HEK293 (cell line): ENCODE measurements around the gene GJB2.

Experiments used
- GFI1B ChIP-seq: fragments of 450-650 bp; formaldehyde crosslinking; IDR thresholded peaks from 2 replicates; pipeline ENCODE4 v1.5.1; 2016; ENCODE audit warnings: missing biosample characterization, missing genetic modification characterization
- GLI2 ChIP-seq: fragments of 450-650 bp; formaldehyde crosslinking; IDR thresholded peaks from 2 replicates; pipeline ENCODE4; 2017; ENCODE audit warnings: missing biosample characterization, missing genetic modification characterization, low read depth, borderline replicate concordance
- INSM2 ChIP-seq: fragments of 450-650 bp; formaldehyde crosslinking; IDR thresholded peaks from 2 replicates; pipeline ENCODE4 v1.5.1; 2016; ENCODE audit warnings: missing biosample characterization, missing genetic modification characterization
- KLF7 ChIP-seq: fragments of 450-650 bp; formaldehyde crosslinking; IDR thresholded peaks from 2 replicates; pipeline ENCODE4 v1.5.1; 2016; ENCODE audit warnings: missing biosample characterization, missing genetic modification characterization, borderline replicate concordance
- MYNN ChIP-seq: fragments of 450-650 bp; formaldehyde crosslinking; IDR thresholded peaks from 2 replicates; pipeline ENCODE4 v1.5.1; 2016; ENCODE audit warnings: missing biosample characterization, missing genetic modification characterization, borderline replicate concordance
- MZF1 ChIP-seq: fragments of 450-650 bp; formaldehyde crosslinking; IDR thresholded peaks from 2 replicates; pipeline ENCODE4 v1.5.1; 2017; ENCODE audit warnings: missing biosample characterization, missing genetic modification characterization, borderline replicate concordance
- SCRT1 ChIP-seq: fragments of 450-650 bp; formaldehyde crosslinking; IDR thresholded peaks from 2 replicates; pipeline ENCODE4 v1.5.1; 2016; ENCODE audit warnings: missing biosample characterization, missing genetic modification characterization, borderline replicate concordance
- SETDB1 ChIP-seq: IDR thresholded peaks from one replicate; pipeline ENCODE4 v1.6.1; 2017; ENCODE audit warnings: mild to moderate bottlenecking, low read length, moderate library complexity, mixed read lengths; ENCODE audit not compliant: insufficient read length
- ZFP37 ChIP-seq: fragments of 450-650 bp; formaldehyde crosslinking; IDR thresholded peaks from 2 replicates; pipeline ENCODE4 v1.5.1; 2016; ENCODE audit warnings: missing biosample characterization, missing genetic modification characterization
- ZFP41 ChIP-seq: fragments of 450-650 bp; formaldehyde crosslinking; IDR thresholded peaks from 2 replicates; pipeline ENCODE4 v1.5.1; 2016; ENCODE audit warnings: missing biosample characterization, missing genetic modification characterization, borderline replicate concordance
- ZFP69B ChIP-seq: fragments of 450-650 bp; formaldehyde crosslinking; IDR thresholded peaks from 2 replicates; pipeline ENCODE4 v1.5.1; 2016; ENCODE audit warnings: missing biosample characterization, missing genetic modification characterization
- ZNF121 ChIP-seq: fragments of 450-650 bp; formaldehyde crosslinking; IDR thresholded peaks from 2 replicates; pipeline ENCODE4 v1.5.1; 2016; ENCODE audit warnings: missing biosample characterization, missing genetic modification characterization
- ZNF132 ChIP-seq: fragments of 450-650 bp; formaldehyde crosslinking; IDR thresholded peaks from 2 replicates; pipeline ENCODE4 v1.5.1; 2017; ENCODE audit warnings: missing biosample characterization, missing genetic modification characterization, borderline replicate concordance
- ZNF140 ChIP-seq: fragments of 450-650 bp; formaldehyde crosslinking; IDR thresholded peaks from 2 replicates; pipeline ENCODE4 v1.5.1; 2016; ENCODE audit warnings: missing biosample characterization, missing genetic modification characterization
- ZNF146 ChIP-seq: fragments of 450-650 bp; formaldehyde crosslinking; IDR thresholded peaks from 2 replicates; pipeline ENCODE4 v1.5.1; 2016; ENCODE audit warnings: missing biosample characterization, missing genetic modification characterization
- ZNF155 ChIP-seq: fragments of 450-650 bp; formaldehyde crosslinking; IDR thresholded peaks from 2 replicates; pipeline ENCODE4 v1.5.1; 2016; ENCODE audit warnings: missing biosample characterization, missing genetic modification characterization
- ZNF350 ChIP-seq: fragments of 450-650 bp; formaldehyde crosslinking; IDR thresholded peaks from 2 replicates; pipeline ENCODE4 v1.5.0; 2017; ENCODE audit warnings: missing biosample characterization, mild to moderate bottlenecking, missing genetic modification characterization
- ZNF416 ChIP-seq: fragments of 450-650 bp; formaldehyde crosslinking; IDR thresholded peaks from 2 replicates; pipeline ENCODE4 v1.5.1; 2016; ENCODE audit warnings: missing biosample characterization, missing genetic modification characterization
- ZNF473 ChIP-seq: fragments of 450-650 bp; formaldehyde crosslinking; IDR thresholded peaks from 2 replicates; pipeline ENCODE4 v1.5.1; 2017; ENCODE audit warnings: missing biosample characterization, missing genetic modification characterization
- ZNF518A ChIP-seq: fragments of 450-650 bp; formaldehyde crosslinking; conservative IDR thresholded peaks from 2 replicates; pipeline ENCODE4 v1.5.1; 2016; ENCODE audit warnings: low read depth, missing biosample characterization, missing genetic modification characterization
- ZNF521 ChIP-seq: fragments of 450-650 bp; formaldehyde crosslinking; IDR thresholded peaks from 2 replicates; pipeline ENCODE4 v1.5.1; 2017; ENCODE audit warnings: missing biosample characterization, mild to moderate bottlenecking, missing genetic modification characterization
- ZNF529 ChIP-seq: fragments of 450-650 bp; formaldehyde crosslinking; IDR thresholded peaks from 2 replicates; pipeline ENCODE4 v1.5.1; 2017; ENCODE audit warnings: missing genetic modification characterization, missing biosample characterization; ENCODE audit not compliant: insufficient replicate concordance
- ZNF530 ChIP-seq: fragments of 450-650 bp; formaldehyde crosslinking; IDR thresholded peaks from 2 replicates; pipeline ENCODE4 v1.5.1; 2016; ENCODE audit warnings: low read depth, missing biosample characterization, missing genetic modification characterization
- ZNF548 ChIP-seq: fragments of 450-650 bp; formaldehyde crosslinking; IDR thresholded peaks from 2 replicates; pipeline ENCODE4 v1.5.1; 2016; ENCODE audit warnings: missing biosample characterization, missing genetic modification characterization
- ZNF549 ChIP-seq: fragments of 450-650 bp; IDR thresholded peaks from 2 replicates; pipeline ENCODE4 v1.5.1; 2018; ENCODE audit warnings: missing biosample characterization, missing genetic modification characterization, mild to moderate bottlenecking, inconsistent platforms, moderate library complexity
- ZNF621 ChIP-seq: fragments of 450-650 bp; formaldehyde crosslinking; IDR thresholded peaks from 2 replicates; pipeline ENCODE4 v1.5.1; 2017; ENCODE audit warnings: missing biosample characterization, missing genetic modification characterization
- ZNF654 ChIP-seq: fragments of 450-650 bp; formaldehyde crosslinking; IDR thresholded peaks from 2 replicates; pipeline ENCODE4 v1.5.1; 2016; ENCODE audit warnings: low read depth, missing biosample characterization, missing genetic modification characterization
- ZNF701 ChIP-seq: fragments of 450-650 bp; formaldehyde crosslinking; IDR thresholded peaks from 2 replicates; pipeline ENCODE4 v1.5.1; 2016; ENCODE audit warnings: missing biosample characterization, missing genetic modification characterization
- ZNF704 ChIP-seq: fragments of 450-650 bp; formaldehyde crosslinking; IDR thresholded peaks from 2 replicates; pipeline ENCODE4 v1.5.1; 2016; ENCODE audit warnings: missing biosample characterization, missing genetic modification characterization
- ZNF843 ChIP-seq: fragments of 450-650 bp; formaldehyde crosslinking; IDR thresholded peaks from 2 replicates; pipeline ENCODE4 v1.5.1; 2016; ENCODE audit warnings: missing biosample characterization, missing genetic modification characterization
- ZSCAN16 ChIP-seq: fragments of 450-650 bp; formaldehyde crosslinking; IDR thresholded peaks from 2 replicates; pipeline ENCODE4 v1.5.1; 2016; ENCODE audit warnings: missing biosample characterization, missing genetic modification characterization
- ZSCAN18 ChIP-seq: fragments of 450-650 bp; formaldehyde crosslinking; IDR thresholded peaks from 2 replicates; pipeline ENCODE4 v1.5.1; 2016; ENCODE audit warnings: missing biosample characterization, missing genetic modification characterization
- ZSCAN23 ChIP-seq: fragments of 450-650 bp; formaldehyde crosslinking; IDR thresholded peaks from 2 replicates; pipeline ENCODE4 v1.5.1; 2016; ENCODE audit warnings: missing biosample characterization, missing genetic modification characterization

Gene GJB2

GRCh38 chr13:20141238-20142022 lies 51.3 kb downstream of the GJB2 start (continued):
- TF ChIP-seq ZNF146 (tag by site-specific recombination) (no peak), ZNF518A (tag by site-specific recombination) (no peak), ZNF704 (tag by site-specific recombination) (no peak), ZNF121 (tag by site-specific recombination) (no peak), SETDB1 (no peak), ZFP69B (0 out of 2 replicates have a peak, but pooled peaks have one; percentile 24), MYNN (tag by site-specific recombination) (no peak), ZNF473 (tag by site-specific recombination) (no peak), ZNF701 (no peak), ZFP41 (tag by site-specific recombination) (no peak), SCRT1 (tag by site-specific recombination) (peak; percentile 81), GFI1B (tag by site-specific recombination) (no peak), ZNF529 (tag by site-specific recombination) (no peak), ZSCAN18 (no peak), ZNF654 (tag by site-specific recombination) (no peak), ZNF549 (tag by site-specific recombination) (no peak), ZNF843 (tag by site-specific recombination) (peak; percentile 76), GLI2 (no peak), ZFP37 (tag by site-specific recombination) (no peak), ZNF140 (tag by site-specific recombination) (no peak), INSM2 (no peak), ZNF155 (tag by site-specific recombination) (no peak), ZNF132 (no peak), ZNF521 (tag by site-specific recombination) (no peak), KLF7 (tag by site-specific recombination) (no peak), ZSCAN16 (tag by site-specific recombination) (no peak), ZNF530 (tag by site-specific recombination) (no peak), ZNF548 (no peak), ZSCAN23 (no peak), ZNF416 (tag by site-specific recombination) (no peak), ZNF621 (no peak), ZNF350 (tag by site-specific recombination) (no peak), MZF1 (tag by site-specific recombination) (no peak)
